ENCODE measurements around the gene SLC22A17. TPM values are rescaled to one million over a fixed set of nuclear protein-coding genes. Genes with fewer than 3 reads are reported as not detected.

SLC22A17 gene
- total and polyA plus RNA-seq, 2 of the 13 experiments (the other 11 are each of a cell fraction or from before 2014, with no cell fraction given), result 0.95 to 1.1 TPM

DNA sequence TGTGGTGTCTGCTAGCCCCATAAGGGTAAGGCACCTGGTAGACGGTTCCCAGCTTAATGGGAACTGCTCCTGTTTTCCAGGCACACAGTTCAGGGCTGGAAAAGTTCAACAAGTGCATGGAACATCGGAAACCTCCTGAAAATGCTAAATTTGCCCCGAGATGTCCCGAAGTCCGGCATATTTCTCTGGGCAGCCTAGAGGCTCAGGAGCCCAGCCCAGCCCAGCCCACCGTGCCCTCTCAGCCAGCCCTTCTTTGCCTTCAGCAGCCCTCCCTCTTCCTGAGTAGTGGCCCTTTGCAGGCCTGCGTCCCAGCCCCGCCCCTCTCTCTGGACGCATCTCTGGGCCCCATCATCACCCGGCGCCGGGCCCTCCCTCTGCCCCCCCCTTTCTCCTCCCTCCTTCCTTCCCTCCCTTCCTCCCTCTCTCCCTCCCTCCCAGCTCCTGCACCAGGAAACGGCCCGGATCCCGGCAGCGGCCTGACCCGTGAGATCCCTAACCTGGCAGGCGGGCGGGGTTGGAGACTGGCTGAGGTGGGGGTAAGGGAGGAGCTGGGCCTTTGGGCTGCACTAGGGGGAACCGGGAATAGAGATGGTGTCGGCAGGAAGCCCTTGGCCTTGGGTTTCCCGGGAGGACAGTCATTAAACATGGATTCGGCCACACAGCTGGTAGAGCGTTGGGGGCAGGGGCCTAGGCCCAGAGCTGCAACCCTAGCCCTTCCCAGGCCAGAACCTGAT lies 46.1 kb downstream of the SLC22A17 start, which contains the start of gene BCL2L2 (continued):
- TF ChIP-seq, protein P1, sequence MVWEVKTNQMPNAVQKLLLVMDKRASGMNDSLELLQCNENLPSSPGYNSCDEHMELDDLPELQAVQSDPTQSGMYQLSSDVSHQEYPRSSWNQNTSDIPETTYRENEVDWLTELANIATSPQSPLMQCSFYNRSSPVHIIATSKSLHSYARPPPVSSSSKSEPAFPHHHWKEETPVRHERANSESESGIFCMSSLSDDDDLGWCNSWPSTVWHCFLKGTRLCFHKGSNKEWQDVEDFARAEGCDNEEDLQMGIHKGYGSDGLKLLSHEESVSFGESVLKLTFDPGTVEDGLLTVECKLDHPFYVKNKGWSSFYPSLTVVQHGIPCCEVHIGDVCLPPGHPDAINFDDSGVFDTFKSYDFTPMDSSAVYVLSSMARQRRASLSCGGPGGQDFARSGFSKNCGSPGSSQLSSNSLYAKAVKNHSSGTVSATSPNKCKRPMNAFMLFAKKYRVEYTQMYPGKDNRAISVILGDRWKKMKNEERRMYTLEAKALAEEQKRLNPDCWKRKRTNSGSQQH (CRISPR knock-in tag; IDR thresholded peaks at IDR 0.05; ENCODE audit: low read depth), result peak; percentile 92
- TF ChIP-seq ZNF446 (CRISPR knock-in tag; IDR thresholded peaks at IDR 0.05) (peak; percentile 91), ASH2L (IDR thresholded peaks at IDR 0.05; ENCODE audit: insufficient read length, low read depth, low read length) (peak; percentile 97), RELA (CRISPR knock-in tag; IDR thresholded peaks at IDR 0.05) (peak; percentile 87; the same call in 1 of the 2 replicates), CBX2 (IDR thresholded peaks at IDR 0.05; ENCODE audit: low read depth, low read length) (no peak), CBX2 (CRISPR knock-in tag; IDR thresholded peaks at IDR 0.05; ENCODE audit: low read depth) (no peak), JARID2 (CRISPR knock-in tag; IDR thresholded peaks at IDR 0.05; ENCODE audit: insufficient replicate concordance) (peak; percentile 96), CCAR2 (optimal IDR thresholded peaks at IDR 0.05; ENCODE audit: low read depth, low read length) (peak; percentile 90), ZNF563 (CRISPR knock-in tag; IDR thresholded peaks at IDR 0.05) (peak; percentile 97), LCORL (IDR thresholded peaks at IDR 0.05) (peak; percentile 86), LCORL (CRISPR knock-in tag; IDR thresholded peaks at IDR 0.05) (no peak), HMGA1 (CRISPR knock-in tag; conservative IDR thresholded peaks at IDR 0.05) (no peak), CBX5 (CRISPR knock-in tag; IDR thresholded peaks at IDR 0.05; ENCODE audit: borderline replicate concordance) (peak; percentile 92), PHF21A (CRISPR knock-in tag; IDR thresholded peaks at IDR 0.05) (no peak), ZNF101 (CRISPR knock-in tag; IDR thresholded peaks at IDR 0.05; ENCODE audit: borderline replicate concordance, low read depth) (peak; percentile 83; the same call in 1 of the 2 replicates), FOXK2 (IDR thresholded peaks at IDR 0.05) (no peak), ZNF430 (CRISPR knock-in tag; IDR thresholded peaks at IDR 0.05) (peak; percentile 95)
- TF ChIP-seq, protein P2, sequence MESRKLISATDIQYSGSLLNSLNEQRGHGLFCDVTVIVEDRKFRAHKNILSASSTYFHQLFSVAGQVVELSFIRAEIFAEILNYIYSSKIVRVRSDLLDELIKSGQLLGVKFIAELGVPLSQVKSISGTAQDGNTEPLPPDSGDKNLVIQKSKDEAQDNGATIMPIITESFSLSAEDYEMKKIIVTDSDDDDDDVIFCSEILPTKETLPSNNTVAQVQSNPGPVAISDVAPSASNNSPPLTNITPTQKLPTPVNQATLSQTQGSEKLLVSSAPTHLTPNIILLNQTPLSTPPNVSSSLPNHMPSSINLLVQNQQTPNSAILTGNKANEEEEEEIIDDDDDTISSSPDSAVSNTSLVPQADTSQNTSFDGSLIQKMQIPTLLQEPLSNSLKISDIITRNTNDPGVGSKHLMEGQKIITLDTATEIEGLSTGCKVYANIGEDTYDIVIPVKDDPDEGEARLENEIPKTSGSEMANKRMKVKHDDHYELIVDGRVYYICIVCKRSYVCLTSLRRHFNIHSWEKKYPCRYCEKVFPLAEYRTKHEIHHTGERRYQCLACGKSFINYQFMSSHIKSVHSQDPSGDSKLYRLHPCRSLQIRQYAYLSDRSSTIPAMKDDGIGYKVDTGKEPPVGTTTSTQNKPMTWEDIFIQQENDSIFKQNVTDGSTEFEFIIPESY (CRISPR knock-in tag; IDR thresholded peaks at IDR 0.05), result peak; percentile 40; the same call in 1 of the 2 replicates
- TF ChIP-seq, protein P3, sequence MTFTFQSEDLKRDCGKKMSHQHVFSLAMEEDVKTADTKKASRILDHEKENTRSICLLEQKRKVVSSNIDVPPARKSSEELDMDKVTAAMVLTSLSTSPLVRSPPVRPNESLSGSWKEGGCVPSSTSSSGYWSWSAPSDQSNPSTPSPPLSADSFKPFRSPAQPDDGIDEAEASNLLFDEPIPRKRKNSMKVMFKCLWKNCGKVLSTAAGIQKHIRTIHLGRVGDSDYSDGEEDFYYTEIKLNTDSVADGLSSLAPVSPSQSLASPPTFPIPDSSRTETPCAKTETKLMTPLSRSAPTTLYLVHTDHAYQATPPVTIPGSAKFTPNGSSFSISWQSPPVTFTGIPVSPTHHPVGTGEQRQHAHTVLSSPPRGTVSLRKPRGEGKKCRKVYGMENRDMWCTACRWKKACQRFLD (CRISPR knock-in tag; IDR thresholded peaks at IDR 0.05; ENCODE audit: borderline replicate concordance), result peak; percentile 97; the same call in 1 of the 2 replicates
- TF ChIP-seq, protein P4, sequence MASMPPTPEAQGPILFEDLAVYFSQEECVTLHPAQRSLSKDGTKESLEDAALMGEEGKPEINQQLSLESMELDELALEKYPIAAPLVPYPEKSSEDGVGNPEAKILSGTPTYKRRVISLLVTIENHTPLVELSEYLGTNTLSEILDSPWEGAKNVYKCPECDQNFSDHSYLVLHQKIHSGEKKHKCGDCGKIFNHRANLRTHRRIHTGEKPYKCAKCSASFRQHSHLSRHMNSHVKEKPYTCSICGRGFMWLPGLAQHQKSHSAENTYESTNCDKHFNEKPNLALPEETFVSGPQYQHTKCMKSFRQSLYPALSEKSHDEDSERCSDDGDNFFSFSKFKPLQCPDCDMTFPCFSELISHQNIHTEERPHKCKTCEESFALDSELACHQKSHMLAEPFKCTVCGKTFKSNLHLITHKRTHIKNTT (CRISPR knock-in tag; IDR thresholded peaks at IDR 0.05), result no peak
- TF ChIP-seq, protein P5, sequence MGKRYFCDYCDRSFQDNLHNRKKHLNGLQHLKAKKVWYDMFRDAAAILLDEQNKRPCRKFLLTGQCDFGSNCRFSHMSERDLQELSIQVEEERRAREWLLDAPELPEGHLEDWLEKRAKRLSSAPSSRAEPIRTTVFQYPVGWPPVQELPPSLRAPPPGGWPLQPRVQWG (CRISPR knock-in tag; IDR thresholded peaks at IDR 0.05; ENCODE audit: borderline replicate concordance, low read depth), result no peak
